ENCODE data around the gene TSC22D1.

DNA sequence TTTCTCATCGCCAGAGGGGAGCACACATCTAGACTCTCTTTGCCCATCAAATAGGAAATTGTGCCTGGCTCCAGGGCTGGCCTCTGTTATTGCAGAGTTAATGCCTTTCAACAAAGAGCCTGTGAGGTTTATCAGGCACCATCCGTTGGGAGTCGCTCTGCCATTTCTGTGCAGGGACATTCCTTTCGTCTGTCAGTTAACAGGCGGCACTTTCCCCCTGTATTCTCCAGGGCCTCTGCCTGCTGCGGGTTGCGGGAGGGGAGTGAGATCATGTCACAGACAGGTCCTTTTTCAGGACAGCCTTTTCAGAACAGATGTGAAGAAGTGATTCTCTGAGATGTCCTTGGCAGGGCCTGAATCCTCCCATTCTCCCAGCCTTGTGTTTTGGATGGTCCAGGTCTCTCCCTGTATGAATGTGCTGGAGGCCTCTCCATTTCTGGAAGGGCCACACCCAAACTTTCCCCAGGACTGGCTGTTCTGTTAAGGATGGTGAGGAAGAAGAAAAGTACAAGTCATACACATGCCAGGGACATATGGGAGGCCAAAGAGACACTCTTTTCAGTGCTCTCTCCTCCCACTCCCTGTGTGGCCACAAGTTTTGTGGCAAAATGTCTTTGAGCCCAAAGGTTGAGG, 187.6 kb downstream of the TSC22D1 start:
- TF ChIP-seq, protein P1, sequence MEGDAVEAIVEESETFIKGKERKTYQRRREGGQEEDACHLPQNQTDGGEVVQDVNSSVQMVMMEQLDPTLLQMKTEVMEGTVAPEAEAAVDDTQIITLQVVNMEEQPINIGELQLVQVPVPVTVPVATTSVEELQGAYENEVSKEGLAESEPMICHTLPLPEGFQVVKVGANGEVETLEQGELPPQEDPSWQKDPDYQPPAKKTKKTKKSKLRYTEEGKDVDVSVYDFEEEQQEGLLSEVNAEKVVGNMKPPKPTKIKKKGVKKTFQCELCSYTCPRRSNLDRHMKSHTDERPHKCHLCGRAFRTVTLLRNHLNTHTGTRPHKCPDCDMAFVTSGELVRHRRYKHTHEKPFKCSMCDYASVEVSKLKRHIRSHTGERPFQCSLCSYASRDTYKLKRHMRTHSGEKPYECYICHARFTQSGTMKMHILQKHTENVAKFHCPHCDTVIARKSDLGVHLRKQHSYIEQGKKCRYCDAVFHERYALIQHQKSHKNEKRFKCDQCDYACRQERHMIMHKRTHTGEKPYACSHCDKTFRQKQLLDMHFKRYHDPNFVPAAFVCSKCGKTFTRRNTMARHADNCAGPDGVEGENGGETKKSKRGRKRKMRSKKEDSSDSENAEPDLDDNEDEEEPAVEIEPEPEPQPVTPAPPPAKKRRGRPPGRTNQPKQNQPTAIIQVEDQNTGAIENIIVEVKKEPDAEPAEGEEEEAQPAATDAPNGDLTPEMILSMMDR (IDR thresholded peaks at IDR 0.05; ENCODE audit: poor library complexity), result peak; percentile 8
- TF ChIP-seq EZH2 (IDR thresholded peaks at IDR 0.05; ENCODE audit: borderline replicate concordance) (no peak), EZH2phosphoT487 (IDR thresholded peaks at IDR 0.05; ENCODE audit: low read depth, severe bottlenecking, unreplicated experiment) (no peak)

Measured in hepatocyte (in vitro differentiated cells).